Endodermal cell (in vitro differentiated cells): ENCODE measurements around the gene LSM7. TPM values are rescaled to one million over a fixed set of nuclear protein-coding genes. Genes with fewer than 3 reads are reported as not detected.

Experiments
- DNase-seq: peaks from one replicate; pipeline ENCODE4 v3.0.0-alpha.2; 2017
- H3K27ac ChIP-seq: 2 replicates; pipeline ENCODE4 v1.5.1; 2013; ENCODE audit warnings: mild to moderate bottlenecking, low read depth, low read length, moderate library complexity
- H3K27me3 ChIP-seq: 2 replicates; pipeline ENCODE4 v1.6.1; 2013; ENCODE audit warnings: mild to moderate bottlenecking, low read length, moderate library complexity; ENCODE audit not compliant: insufficient read depth, control insufficient read depth, poor library complexity, severe bottlenecking
- H3K36me3 ChIP-seq: 2 replicates; pipeline ENCODE4 v1.7.0; 2013; ENCODE audit warnings: mild to moderate bottlenecking, low read length, moderate library complexity; ENCODE audit not compliant: control insufficient read depth, insufficient read depth
- H3K4me1 ChIP-seq: one replicate; pipeline ENCODE4 v1.7.0; 2013; ENCODE audit warnings: low read length; ENCODE audit not compliant: control insufficient read depth, insufficient read depth
- H3K4me3 ChIP-seq: 2 replicates; pipeline ENCODE4 v1.5.1; 2013; ENCODE audit warnings: mild to moderate bottlenecking, low read length, moderate library complexity
- H3K9ac ChIP-seq: 2 replicates; pipeline ENCODE4 v1.6.1; 2013; ENCODE audit warnings: mild to moderate bottlenecking, low read length, moderate library complexity; ENCODE audit not compliant: poor library complexity, severe bottlenecking; ENCODE audit errors: extremely low read depth
- H3K9me3 ChIP-seq: 2 replicates; pipeline ENCODE4 v1.6.1; 2013; ENCODE audit warnings: mild to moderate bottlenecking, low read length, moderate library complexity; ENCODE audit not compliant: control insufficient read depth
- H3K27ac Mint-ChIP-seq: 2 replicates; pipeline ENCODE4 v1.8.0; 2020; ENCODE audit warnings: mixed read lengths
- H3K27me3 Mint-ChIP-seq: 2 replicates; pipeline ENCODE4 v1.8.0; 2021; ENCODE audit warnings: mild to moderate bottlenecking, mixed read lengths; ENCODE audit not compliant: insufficient read depth
- H3K36me3 Mint-ChIP-seq: 2 replicates; pipeline ENCODE4 v1.8.0; 2020; ENCODE audit warnings: low read depth, mixed read lengths
- H3K4me1 Mint-ChIP-seq: 2 replicates; pipeline ENCODE4 v1.8.0; 2020; ENCODE audit warnings: mixed read lengths
- H3K4me3 Mint-ChIP-seq: 2 replicates; pipeline ENCODE4 v1.8.0; 2020; ENCODE audit warnings: mild to moderate bottlenecking, moderate library complexity, mixed read lengths
- H3K9me3 Mint-ChIP-seq: 2 replicates; pipeline ENCODE4 v1.8.0; 2020; ENCODE audit warnings: mild to moderate bottlenecking, mixed read lengths
- WGBS, 2 experiments: methylation state at CpG; one replicate each; pipeline versions ENCODE4 v1.1.5 to v1.1.7; 2013; ENCODE audit warnings: missing lambda C conversion rate in 2 of 2, mixed read lengths in 1 of 2; ENCODE audit not compliant: insufficient coverage in 1 of 2, insufficient read length in 1 of 2; 5-methylcytosine and 5-hydroxymethylcytosine counted together
- total RNA-seq, 2 donors: library from RNA; stranded (reverse); fragmentation: NEBNext Ultra II Directional in 1 of 2; extraction: Animal tissue kit (Norgen Biotek cat#: 25700) in 1 of 2; gene quantifications; 2 replicates in 1 of 2; 3 replicates in 1 of 2; pipeline ENCODE4 v1.2.1, GENCODE V29; 2021
- TF ChIP-seq, protein P1 (sequence below): fragments of 200-600 bp; sonication (generic); conservative IDR thresholded peaks from 2 replicates; pipeline ENCODE4 v1.5.0; 2021; ENCODE audit warnings: antibody characterized with exemption, mild to moderate bottlenecking

The LSM7 gene
- total RNA-seq, 2 donors from 2014 or later: 141 to 149 TPM

DNA sequence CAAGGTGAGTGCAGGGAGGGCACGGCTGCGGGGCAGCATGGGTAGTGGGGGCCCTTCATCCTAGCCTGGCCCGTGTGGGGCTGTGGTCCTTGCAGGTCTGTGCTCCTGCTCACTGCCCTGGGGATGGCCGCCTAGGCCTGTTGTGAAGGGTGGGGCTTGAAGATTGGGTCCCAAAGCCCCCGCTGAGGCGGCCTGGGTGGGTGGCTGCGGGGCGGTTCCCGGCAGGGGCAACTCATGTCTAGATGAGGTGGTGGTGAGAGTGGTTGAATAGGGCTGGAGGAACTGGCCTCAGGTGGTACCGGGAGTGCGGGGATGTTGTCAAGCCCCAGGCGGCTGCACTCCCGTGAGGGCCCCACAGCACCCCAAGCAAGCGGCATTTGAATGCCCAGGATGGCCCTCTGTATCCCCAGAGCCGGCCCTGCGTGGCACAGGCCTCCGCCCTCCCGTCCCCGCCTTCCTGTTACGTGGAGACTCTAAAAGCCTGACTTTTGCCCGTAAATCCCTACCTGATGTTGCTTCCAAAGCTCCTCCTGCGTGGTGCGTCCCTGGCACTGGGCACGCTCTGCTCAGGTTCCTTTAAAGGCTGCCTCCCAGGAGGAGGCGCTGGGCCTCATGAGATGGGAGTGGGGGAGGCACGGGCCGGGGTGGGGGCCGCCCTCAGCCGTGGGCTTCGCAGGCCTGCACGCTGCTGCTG, 15.1 kb upstream of the LSM7 start:
- peaks cover 8% of the 10 kb centered on the region for H3K36me3 ChIP-seq
- 95 to 96% methylated on average over 19 to 28 of the region's 31 CpGs for WGBS, 2 experiments
- no peak overlapping the region for H3K9ac ChIP-seq
- no peaks in the 10 kb centered on the region for H3K27me3 Mint-ChIP-seq
- no peak overlapping the region for H3K27ac ChIP-seq
- TF ChIP-seq, protein P1, sequence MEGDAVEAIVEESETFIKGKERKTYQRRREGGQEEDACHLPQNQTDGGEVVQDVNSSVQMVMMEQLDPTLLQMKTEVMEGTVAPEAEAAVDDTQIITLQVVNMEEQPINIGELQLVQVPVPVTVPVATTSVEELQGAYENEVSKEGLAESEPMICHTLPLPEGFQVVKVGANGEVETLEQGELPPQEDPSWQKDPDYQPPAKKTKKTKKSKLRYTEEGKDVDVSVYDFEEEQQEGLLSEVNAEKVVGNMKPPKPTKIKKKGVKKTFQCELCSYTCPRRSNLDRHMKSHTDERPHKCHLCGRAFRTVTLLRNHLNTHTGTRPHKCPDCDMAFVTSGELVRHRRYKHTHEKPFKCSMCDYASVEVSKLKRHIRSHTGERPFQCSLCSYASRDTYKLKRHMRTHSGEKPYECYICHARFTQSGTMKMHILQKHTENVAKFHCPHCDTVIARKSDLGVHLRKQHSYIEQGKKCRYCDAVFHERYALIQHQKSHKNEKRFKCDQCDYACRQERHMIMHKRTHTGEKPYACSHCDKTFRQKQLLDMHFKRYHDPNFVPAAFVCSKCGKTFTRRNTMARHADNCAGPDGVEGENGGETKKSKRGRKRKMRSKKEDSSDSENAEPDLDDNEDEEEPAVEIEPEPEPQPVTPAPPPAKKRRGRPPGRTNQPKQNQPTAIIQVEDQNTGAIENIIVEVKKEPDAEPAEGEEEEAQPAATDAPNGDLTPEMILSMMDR: no peak
- H3K4me3 Mint-ChIP-seq: no peak overlapping the region
- H3K4me3 ChIP-seq: no peak overlapping the region
- H3K4me1 ChIP-seq: no peaks in the 10 kb centered on the region
- H3K9me3 ChIP-seq: no peaks in the 10 kb centered on the region
- no peak overlapping the region for H3K27ac Mint-ChIP-seq
- DNase-seq: no peak
- H3K27me3 ChIP-seq: no peaks in the 10 kb centered on the region
- H3K9me3 Mint-ChIP-seq: no peaks in the 10 kb centered on the region
- peaks cover 11% of the 10 kb centered on the region for H3K36me3 Mint-ChIP-seq
- H3K4me1 Mint-ChIP-seq: no peaks in the 10 kb centered on the region

DNA sequence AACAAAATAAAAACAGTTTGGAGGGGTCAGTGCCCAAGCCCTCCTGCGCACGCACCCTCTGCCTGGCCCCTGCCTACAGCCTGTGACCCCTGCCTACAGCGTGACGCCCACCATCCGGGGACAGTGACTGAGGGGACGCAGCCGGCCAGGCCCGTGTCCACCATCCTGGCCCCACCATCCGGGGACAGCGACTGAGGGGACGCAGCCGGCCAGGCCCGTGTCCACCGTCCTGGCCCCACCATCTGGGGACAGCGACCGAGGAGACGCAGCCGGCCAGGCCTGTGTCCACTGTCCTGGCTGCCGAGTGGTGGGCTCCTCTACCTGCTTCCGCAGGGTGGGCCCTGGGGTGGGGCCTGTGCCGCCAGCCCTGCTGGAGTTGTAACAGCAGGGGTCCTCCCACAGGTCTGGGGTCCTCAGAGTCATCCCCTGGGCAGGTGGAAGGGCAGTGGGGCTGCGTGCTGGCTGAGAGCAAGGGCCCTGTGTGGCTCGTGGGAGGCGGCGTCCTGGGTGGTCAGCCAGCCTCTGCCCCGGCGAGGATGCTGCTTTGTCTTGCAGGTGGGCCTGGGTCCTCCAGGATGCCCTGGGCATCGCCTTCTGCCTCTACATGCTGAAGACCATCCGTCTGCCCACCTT, 14.4 kb upstream of the LSM7 start:
- Mint-ChIP-seq H3K9me3 (no peaks in the 10 kb centered on the region), H3K27me3 (no peaks in the 10 kb centered on the region), H3K4me1 (no peaks in the 10 kb centered on the region), H3K36me3 (peaks cover 11% of the 10 kb centered on the region), H3K27ac (no peak overlapping the region), H3K4me3 (no peak overlapping the region)
- DNase-seq: no peak
- H3K4me3 ChIP-seq: no peak overlapping the region
- no peaks in the 10 kb centered on the region for H3K27me3 ChIP-seq
- WGBS, 2 experiments: 93 to 96% methylated on average over 15 to 29 of the region's 29 CpGs
- no peak overlapping the region for H3K27ac ChIP-seq
- H3K36me3 ChIP-seq: peaks cover 8% of the 10 kb centered on the region
- TF ChIP-seq, protein P1: no peak
- H3K9ac ChIP-seq: no peak overlapping the region
- no peaks in the 10 kb centered on the region for H3K9me3 ChIP-seq
- no peaks in the 10 kb centered on the region for H3K4me1 ChIP-seq

DNA sequence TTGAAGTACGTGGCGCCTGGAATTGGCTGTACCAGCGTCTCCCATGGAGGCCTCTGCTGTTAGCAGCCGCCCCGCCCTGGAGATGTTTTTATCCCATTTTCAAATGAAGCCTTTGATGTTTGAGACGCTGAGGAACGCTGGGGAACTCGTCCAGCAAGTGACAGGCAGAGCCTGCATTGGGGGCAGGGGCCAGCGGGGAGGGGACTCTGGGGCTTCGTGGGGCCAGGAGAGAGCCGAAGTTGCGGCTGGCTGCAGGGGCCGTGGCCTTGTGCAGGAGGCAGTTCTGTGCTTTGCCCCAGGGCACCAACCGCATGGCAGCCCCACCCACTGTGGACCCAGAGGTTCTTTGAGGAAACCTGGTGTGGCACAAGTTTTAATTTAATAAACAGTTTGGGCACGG, 13.6 kb upstream of the LSM7 start:
- H3K27me3 Mint-ChIP-seq: no peaks in the 10 kb centered on the region
- H3K9ac ChIP-seq: no peak overlapping the region
- TF ChIP-seq, protein P1: no peak
- peaks cover 13% of the 10 kb centered on the region for H3K36me3 ChIP-seq
- no peaks in the 10 kb centered on the region for H3K9me3 Mint-ChIP-seq
- H3K27ac ChIP-seq: no peak overlapping the region
- no peak overlapping the region for H3K4me3 ChIP-seq
- H3K4me1 ChIP-seq: no peaks in the 10 kb centered on the region
- H3K27me3 ChIP-seq: no peaks in the 10 kb centered on the region
- no peak overlapping the region for H3K4me3 Mint-ChIP-seq
- 95 to 96% methylated on average over 12 to 15 of the region's 15 CpGs for WGBS, 2 experiments
- no peak overlapping the region for H3K27ac Mint-ChIP-seq
- H3K4me1 Mint-ChIP-seq: no peaks in the 10 kb centered on the region
- no peak for DNase-seq
- H3K36me3 Mint-ChIP-seq: peaks cover 15% of the 10 kb centered on the region
- H3K9me3 ChIP-seq: no peaks in the 10 kb centered on the region
